Renal pelvis (tissue), 12 donors: ENCODE measurements around the gene SKI. TPM values are rescaled to one million over a fixed set of nuclear protein-coding genes. Genes with fewer than 3 reads are reported as not detected.

Experiments
- DNase-seq: peaks from one replicate; pipeline ENCODE4 v3.0.0-alpha.2; 2013
- long read RNA-seq, 16 experiments: transcript quantifications; one replicate each; lab custom pipeline, GENCODE V29; 2026
- polyA plus RNA-seq, 3 donors: library from polyadenylated mRNA; unstranded; fragments of 120-200 nt; gene quantifications; one replicate each; pipeline ENCODE4 v1.2.1, GENCODE V29; 2013; ENCODE audit not compliant: insufficient read length in 3 of 3

Gene SKI
- 10 to 100 TPM; 57.2 to 59.0 (median 57.4) TPM for polyA plus RNA-seq
- long read RNA-seq, donor 1, full-length matches to known transcripts: 2 of 2 reads
- long read RNA-seq, donor 1, partial matches to known transcripts: 0 of 2 reads
- long read RNA-seq, donor 1, other reads (novel, unspliced or antisense): 0 of 2 reads
- long read RNA-seq, donor 2, full-length matches to known transcripts: 3 of 3 reads
- long read RNA-seq, donor 2, partial matches to known transcripts: 0 of 3 reads
- long read RNA-seq, donor 2, other reads (novel, unspliced or antisense): 0 of 3 reads
- long read RNA-seq, donor 3: 0 reads
- long read RNA-seq, donor 4, full-length matches to known transcripts: 5 of 5 reads
- long read RNA-seq, donor 4, partial matches to known transcripts: 0 of 5 reads
- long read RNA-seq, donor 4, other reads (novel, unspliced or antisense): 0 of 5 reads
- long read RNA-seq, donor 5, full-length matches to known transcripts: 1 of 1 reads
- long read RNA-seq, donor 5, partial matches to known transcripts: 0 of 1 reads
- long read RNA-seq, donor 5, other reads (novel, unspliced or antisense): 0 of 1 reads
- long read RNA-seq, donor 6, full-length matches to known transcripts: 14 of 21 reads
- long read RNA-seq, donor 6, partial matches to known transcripts: 0 of 21 reads
- long read RNA-seq, donor 6, other reads (novel, unspliced or antisense): 7 of 21 reads
- long read RNA-seq, donor 7, full-length matches to known transcripts: 9 of 35 reads
- long read RNA-seq, donor 7, partial matches to known transcripts: 26 of 35 reads
- long read RNA-seq, donor 7, other reads (novel, unspliced or antisense): 0 of 35 reads
- long read RNA-seq, donor 8, full-length matches to known transcripts: 3 of 23 reads
- long read RNA-seq, donor 8, partial matches to known transcripts: 20 of 23 reads
- long read RNA-seq, donor 8, other reads (novel, unspliced or antisense): 0 of 23 reads
- long read RNA-seq, donor 9, full-length matches to known transcripts: 6 of 12 reads
- long read RNA-seq, donor 9, partial matches to known transcripts: 6 of 12 reads
- long read RNA-seq, donor 9, other reads (novel, unspliced or antisense): 0 of 12 reads
- long read RNA-seq, donor 10, full-length matches to known transcripts: 2 of 12 reads
- long read RNA-seq, donor 10, partial matches to known transcripts: 5 of 12 reads
- long read RNA-seq, donor 10, other reads (novel, unspliced or antisense): 5 of 12 reads
- long read RNA-seq, donor 11, full-length matches to known transcripts: 1 of 22 reads
- long read RNA-seq, donor 11, partial matches to known transcripts: 21 of 22 reads
- long read RNA-seq, donor 11, other reads (novel, unspliced or antisense): 0 of 22 reads
- long read RNA-seq, donor 12, full-length matches to known transcripts: 8 of 22 reads
- long read RNA-seq, donor 12, partial matches to known transcripts: 14 of 22 reads
- long read RNA-seq, donor 12, other reads (novel, unspliced or antisense): 0 of 22 reads
- long read RNA-seq, donor 13, full-length matches to known transcripts: 4 of 10 reads
- long read RNA-seq, donor 13, partial matches to known transcripts: 6 of 10 reads
- long read RNA-seq, donor 13, other reads (novel, unspliced or antisense): 0 of 10 reads
- long read RNA-seq, donor 14: 0 reads
- long read RNA-seq, donor 15, full-length matches to known transcripts: 6 of 16 reads
- long read RNA-seq, donor 15, partial matches to known transcripts: 10 of 16 reads
- long read RNA-seq, donor 15, other reads (novel, unspliced or antisense): 0 of 16 reads
- long read RNA-seq, donor 16, full-length matches to known transcripts: 2 of 2 reads
- long read RNA-seq, donor 16, partial matches to known transcripts: 0 of 2 reads
- long read RNA-seq, donor 16, other reads (novel, unspliced or antisense): 0 of 2 reads

DNA sequence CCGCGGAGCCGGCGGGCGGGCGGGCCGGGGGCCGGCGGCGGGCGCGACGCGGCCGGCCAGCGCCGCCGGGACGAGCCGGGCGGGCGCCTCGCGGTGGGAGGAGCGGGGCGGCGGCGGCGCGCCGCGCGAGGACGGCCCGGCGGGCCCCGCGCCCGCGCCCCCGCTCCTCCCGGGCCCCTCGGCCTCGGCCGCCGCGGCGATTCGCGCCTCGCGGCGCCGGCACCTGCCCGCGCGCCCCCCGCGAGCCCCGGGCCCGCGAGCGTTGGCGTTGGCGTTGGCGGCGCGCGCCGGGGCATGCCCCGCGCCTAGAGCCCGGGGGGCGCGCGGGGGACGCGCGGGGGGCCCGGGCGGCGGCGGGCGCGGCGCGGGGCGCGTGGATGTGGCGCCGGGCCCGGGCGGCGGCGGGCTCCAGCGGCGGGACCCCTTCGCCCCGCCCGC lies at the start of gene SKI:
TSS of gene SKI (plus strand) at position 163 of the 438 bp plus-strand sequence. CDS start 448 bp downstream, outside the sequence.
- DNase-seq: no peak

DNA sequence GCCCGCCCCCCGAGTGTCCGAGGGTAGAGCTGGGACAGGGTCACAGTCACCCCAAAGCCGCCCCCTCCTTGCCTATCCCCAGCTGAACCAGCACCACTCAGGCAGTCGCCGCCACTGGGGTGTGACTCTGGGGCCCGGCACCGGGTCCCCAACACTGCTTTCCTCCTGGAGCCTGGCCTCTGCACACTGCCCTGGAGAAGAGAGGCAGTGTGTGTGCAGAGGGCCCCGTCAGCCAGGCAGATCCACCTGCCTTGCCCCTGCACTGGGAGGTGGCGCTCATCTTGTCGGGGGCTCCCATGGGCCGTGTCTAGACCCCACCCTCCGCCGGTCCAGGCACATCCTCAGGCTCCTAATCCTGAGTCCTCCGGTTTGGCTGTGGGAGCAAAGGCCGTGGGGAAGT lies 49.2 kb upstream of the SKI start:
- no peak for DNase-seq

DNA sequence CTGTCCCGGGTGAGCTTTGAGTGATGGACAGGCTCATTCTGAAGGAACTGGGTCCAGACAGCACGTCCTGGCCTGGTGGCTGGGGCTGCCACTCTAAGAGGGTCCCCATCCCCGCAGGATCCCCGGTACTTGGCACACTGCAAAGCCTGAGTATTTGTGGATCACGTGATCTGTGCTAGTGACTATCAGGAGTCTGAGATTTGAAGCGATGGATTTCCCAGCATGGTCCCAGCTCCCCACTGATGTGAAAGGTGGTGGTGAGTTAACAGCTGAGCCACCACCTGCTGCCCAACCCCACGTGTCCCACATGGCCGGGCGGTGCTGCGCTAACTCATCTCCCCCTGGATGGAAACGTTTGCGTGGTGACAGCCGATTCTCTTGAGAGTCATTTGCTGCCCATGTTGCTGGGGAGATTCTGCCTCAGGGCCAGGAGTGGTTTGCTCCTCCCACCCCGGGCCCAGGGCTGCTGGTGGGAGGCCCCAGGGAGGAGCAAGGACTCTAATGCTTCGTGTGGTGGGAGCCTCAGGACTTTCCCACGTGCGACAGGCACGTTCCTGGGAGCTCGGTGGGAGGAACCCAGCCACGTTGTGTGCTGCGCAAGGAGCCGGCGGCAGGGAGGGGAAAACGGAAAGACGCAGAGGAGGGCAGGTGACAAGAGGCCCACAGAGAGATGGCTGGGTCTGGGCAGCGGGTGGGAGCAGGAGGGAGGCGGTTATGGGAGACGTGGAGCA lies 48.7 kb upstream of the SKI start:
- no peak for DNase-seq

DNA sequence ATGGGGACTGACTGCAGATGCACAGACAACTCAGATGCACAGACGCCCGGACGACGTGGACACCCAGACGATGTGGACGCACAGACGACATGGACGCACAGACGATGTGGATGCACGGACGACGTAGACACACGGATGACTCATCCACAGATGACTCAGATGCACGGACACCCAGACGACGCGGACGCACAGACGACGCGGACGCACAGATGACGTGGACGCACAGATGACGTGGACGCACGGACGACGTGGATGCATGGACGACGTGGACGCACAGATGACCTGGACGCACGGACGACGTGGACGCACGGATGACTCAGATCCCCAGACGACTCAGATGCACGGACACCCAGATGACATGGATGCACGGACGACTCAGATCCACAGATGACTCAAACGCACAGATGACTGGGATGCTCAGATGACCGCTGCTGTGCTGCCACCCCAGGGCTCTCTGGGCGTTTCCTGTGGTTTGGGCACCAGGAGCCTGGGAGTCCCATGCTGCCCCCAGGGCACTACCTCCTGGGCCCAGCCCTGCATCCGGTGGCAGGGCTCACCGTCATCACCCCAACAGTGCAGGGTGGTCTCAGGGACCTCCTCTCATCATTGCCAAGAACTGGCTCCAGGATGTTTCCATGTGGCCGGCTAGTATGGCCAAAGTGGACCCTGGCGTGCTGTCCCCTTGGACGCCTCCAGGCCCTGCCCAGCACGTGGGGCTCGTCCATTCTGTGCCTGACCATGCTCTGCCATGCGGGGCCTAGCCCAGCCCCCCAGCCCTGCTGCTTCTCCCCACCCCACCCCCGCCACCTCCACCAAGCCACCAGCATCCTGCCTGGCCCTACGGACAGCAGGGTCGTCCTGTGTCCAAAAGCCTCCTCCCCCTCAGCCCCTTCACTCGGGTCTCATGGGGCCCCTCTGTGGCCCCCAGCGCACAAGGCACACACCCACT lies 47.5 kb upstream of the SKI start:
- no peak for DNase-seq

DNA sequence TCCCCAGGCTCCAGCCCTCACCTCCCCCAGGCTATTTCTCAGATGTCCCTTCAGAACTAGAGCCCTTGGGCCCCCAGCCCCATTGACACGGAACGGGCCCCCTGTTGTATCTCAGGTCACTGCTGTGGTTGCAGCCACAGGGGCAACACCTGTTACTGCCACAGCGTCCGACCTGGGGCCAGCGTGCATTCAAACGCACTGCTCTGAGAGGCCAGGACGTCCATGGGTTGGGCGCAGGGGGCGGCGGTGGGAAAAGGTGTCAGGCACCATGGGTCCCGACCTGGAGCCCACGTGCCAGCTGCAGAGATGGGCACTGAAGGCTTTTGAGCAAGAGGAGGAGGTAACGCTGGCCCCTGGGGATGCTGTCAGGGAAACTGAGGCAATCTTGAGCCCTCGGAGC lies 46.8 kb upstream of the SKI start:
- DNase-seq: no peak

DNA sequence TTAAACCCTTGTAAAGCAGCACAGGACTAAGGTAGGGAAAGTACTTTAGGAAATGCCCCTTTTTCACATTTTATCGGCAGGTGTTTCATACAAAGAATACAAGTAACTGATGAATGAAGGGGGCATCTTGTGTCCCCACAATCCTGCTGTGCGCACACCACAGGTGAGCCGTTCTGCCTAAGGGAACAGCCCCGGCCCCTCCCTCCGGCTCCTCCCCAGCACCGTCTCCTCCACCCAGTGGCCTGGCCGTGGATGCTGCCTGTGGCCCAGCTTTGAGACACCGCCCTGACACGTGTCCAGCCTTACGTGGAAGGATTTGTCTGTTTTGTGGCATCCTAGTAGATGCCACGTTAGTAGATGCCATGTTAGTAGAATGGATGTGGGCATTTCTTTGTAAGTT lies 46.4 kb upstream of the SKI start:
- DNase-seq: no peak

DNA sequence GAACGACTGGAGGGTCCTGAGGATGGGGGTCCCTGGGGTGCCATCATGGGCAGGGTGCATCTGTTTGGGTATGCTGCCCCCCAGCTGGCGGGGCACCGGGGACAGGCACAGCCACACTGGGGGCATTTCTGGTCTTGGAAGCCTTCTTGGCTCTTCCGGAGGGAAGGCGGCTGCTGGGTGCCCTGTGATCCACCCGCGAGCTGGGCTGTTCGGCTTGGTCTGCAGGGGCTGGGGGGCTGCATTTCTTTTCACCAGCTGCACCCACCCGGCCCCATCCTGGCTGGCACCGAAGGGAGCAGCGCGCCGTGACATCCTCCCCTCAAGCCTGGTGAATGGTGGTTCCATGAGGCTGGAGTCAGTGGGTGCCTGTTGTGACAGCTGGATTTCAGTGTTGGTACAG lies 45.7 kb upstream of the SKI start:
- no peak for DNase-seq

DNA sequence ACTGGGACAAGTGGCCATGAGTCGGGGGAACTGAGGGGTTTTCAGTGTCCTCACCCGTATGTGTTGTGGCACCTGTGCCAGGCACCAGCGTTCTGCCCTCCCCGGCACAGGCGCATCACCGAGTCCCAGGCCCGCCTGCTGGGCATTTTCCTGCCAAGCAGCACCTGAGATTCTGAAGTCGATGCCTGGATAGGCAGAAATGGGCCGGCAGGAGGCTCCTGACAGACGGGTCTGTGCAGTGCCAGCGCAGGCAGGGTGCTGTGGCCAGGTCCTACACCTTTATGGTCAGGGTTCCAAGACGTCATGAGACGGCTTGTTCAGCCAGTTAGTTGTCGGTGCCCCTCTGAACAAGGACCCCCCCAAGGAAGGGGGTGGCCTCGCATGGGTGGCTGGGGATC lies 44.2 kb upstream of the SKI start:
- no peak for DNase-seq

DNA sequence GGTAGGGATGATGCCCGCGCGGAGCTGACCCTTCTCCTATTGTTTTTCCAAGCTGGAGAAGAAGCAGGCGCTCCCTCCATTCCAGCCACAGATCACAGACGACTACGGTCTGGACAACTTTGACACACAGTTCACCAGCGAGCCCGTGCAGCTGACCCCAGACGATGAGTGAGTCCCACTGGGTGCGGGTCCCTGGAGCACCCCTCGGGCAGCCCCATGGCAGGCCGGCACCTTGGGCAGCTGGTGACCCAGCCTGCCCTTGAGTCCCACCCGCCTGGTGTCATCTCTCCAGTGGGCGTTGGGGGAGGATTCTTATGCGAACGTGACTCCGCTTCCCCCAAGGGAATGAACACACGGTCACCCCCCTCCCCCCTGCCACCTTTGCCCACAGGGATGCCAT lies 43.6 kb upstream of the SKI start:
- no peak for DNase-seq

DNA sequence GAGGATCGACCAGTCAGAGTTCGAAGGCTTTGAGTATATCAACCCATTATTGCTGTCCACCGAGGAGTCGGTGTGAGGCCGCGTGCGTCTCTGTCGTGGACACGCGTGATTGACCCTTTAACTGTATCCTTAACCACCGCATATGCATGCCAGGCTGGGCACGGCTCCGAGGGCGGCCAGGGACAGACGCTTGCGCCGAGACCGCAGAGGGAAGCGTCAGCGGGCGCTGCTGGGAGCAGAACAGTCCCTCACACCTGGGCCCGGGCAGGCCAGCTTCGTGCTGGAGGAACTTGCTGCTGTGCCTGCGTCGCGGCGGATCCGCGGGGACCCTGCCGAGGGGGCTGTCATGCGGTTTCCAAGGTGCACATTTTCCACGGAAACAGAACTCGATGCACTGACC lies 43.2 kb upstream of the SKI start:
- no peak for DNase-seq

DNA sequence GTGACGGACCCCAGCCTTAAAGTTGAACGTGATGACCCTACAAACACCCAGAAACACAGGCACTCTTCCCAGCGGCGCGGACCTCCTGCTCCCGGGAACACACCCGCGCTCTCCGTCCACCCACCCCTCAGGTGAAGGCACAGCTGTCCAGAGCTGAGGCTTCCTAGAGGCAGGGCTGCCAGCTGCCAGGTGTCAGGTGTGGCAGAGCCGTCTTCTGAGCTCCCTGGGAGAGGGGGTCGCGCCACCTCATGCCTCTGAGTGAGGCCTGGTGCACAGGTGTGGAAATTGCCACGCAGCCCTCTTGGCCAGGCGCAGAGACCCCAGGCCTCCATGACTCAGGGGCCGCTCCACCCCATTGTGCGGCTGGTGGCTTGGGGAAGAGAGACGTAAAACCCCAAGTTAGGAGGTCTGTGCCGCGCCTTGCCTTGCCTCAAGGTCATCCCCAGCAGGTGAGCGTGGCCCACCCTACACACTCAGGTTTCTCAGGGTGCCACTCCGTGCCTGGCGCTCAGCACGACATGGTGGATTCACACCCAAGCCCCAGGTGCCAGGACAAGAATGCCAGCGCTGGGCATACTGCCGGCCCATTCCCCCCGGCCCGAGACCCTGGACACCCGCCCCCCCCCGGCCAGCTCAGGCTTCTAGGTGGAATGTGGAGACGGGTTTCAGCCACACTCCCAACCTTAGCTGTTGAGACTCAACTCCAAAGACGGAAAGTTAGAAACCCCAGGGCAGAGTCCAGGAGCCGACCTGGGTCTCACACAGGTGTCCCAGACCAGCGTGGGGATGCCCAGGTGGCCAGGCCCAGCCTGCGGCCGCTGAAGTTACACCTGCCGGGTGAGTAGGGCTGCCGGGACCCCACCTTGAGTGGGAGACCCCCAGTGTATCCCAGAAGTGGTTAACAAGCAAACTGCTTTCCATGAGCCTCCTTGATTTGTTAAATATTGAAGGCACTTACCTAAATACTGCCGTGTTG lies 42.0 kb upstream of the SKI start:
- DNase-seq: no peak

DNA sequence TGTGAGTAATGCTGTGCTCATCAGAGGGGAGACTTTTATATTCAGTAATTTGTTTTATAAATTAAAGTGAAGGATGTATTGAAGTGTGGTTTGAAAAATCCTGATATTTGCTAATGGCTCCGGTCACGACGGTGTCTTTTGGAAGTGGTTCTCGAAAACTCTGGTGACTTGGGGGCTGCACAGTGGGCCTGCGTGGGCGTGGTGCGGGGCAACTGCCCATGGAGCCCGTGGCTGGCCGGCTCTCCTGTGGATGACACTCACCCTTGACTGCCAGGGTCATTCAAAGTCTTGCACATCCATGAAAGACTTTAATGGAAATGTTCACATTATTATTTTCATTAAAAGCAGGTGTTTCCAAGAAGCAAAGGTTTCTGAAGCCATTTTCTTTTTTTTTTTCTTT lies 41.2 kb upstream of the SKI start:
- no peak for DNase-seq

DNA sequence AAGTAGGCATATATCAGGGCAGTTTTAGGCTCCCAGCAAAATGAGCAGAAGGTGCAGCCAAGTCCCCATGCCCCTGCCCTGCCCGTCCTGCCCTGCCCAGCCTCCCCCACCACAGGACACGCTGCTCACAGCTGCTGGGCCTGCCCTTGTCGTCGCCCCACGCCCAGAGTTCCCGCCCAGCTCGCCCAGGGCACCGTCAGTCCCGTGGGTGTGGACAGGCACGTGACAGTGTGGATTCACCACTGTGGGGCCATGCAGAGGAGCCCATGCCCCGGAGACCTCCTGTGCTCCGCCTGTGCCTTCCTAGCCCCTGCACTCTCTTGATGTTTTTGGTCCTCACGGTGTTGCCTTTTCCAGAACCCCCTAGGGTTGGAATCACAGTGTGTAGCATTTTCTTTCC lies 40.5 kb upstream of the SKI start:
- no peak for DNase-seq

DNA sequence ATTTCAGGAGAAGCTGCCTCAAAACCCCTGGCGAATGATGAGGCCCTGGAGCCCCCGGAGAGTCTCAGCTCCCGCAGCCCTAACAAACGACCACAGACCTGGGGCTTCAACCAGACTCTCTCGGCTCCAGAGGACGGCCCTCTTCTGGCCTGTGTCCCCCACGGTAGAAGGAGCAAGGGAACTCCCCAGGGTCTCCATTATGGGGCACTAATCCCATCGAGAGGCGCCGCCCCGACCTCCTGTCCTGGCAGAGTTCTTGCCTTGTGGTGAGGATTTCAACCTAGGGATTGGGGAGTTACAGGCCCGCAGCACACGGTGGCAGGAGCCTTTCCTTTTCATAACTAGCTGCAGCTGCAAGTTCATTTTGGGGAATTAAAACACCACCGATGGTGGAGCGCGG lies 39.8 kb upstream of the SKI start:
- DNase-seq: no peak

DNA sequence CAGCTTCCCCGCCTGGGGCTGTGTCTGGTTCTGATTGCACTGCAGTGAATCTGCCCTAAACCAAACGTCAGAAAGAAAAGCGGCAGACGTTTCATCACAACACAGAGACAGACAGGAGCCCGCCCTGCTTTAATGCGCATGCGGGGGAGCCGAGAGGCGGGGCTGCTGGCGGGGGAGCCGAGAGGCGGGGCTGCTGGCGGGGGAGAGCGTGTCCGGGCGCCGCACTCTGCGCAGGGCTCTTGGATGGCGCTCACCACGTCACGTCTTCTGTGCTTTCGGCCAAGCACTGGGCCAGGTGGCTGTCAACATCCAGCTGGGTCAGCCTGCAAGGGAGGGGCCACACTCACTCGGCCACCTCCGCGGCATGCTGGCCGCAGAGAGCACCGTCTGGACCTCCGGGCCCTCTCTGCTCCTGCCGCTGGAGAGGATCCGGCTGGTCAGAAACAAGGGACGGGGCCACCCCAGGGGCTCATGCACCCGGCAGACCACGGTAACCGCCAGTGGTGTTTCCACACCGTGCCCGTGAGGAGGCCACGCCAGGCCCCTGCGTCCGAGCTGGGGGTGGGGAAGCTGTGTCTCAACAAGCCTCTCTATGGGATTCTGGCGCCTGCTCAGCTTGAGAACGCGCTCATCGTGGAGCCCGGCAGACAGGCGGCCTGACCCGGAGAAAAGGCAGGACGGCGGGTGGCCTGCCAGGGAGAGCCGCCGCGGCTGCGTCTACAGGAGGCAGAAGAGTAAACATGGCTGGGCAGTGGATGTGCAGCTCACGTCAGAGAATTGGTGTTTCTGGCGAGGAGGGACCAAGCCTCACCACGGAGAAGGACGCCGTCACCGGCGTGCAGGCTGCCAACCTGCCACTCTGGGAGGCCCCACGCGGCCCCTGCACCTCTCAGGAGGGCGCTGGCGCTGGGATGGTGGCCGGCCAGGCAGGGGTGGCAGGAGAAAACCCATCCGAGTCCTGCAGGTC lies 38.4 kb upstream of the SKI start:
- peak; percentile 93 for DNase-seq

DNA sequence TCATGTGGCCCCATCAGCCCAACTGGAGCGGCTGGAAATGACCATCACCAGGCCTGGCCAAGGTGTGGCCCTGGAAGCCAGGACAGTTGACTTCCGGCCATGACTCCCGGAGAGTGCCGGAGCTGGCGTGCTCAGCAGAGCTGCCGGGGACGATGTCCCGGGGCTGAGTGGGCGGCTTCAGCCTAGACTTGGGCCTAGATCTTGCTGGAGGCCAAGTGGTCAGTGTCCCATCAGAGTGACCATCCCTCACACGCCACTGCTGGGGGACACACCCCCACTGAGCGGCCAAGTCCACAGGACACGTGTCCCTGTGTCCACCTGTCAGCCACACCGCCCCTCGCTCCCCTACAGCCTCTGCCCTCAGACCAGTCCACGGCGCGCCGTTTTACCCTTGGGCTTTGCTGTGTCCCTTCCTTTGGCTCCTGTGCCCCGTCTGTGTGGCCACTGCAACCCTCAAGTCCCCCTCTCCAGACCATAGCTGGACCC lies 37.6 kb upstream of the SKI start:
- DNase-seq: no peak
